Upper lobe of left lung (tissue), 6 donors: ENCODE measurements around the gene CADM1. TPM values are rescaled to one million over a fixed set of nuclear protein-coding genes. Genes with fewer than 3 reads are reported as not detected.
A peak's percentile ranks its signal among the peaks of the same experiment; 100 is the strongest.

Experiments
- ATAC-seq, 2 donors: fragments of 200-7000 bp; cut with Tn5 transposase; one replicate each; pipeline ENCODE4 v1.9.1; 2022; ENCODE audit warnings: mild to moderate bottlenecking in 2 of 2, moderate library complexity in 2 of 2; ENCODE audit not compliant: low FRiP score in 2 of 2
- DNase-seq, 2 donors: peaks; one replicate each; pipeline ENCODE4 v3.0.0-alpha.2; 2019 to 2020
- H3K27ac ChIP-seq, 4 donors: fragments of 200-600 bp; sonication (generic); one replicate each; pipeline ENCODE4 v1.5.1; 2016 to 2019
- H3K27me3 ChIP-seq, 4 donors: fragments of 200-600 bp; sonication (generic); one replicate each; pipeline ENCODE4 v1.5.1; 2017 to 2019
- H3K36me3 ChIP-seq, 4 donors: fragments of 200-600 bp; sonication (generic); one replicate each; pipeline ENCODE4 v1.5.1; 2016 to 2019
- H3K4me1 ChIP-seq, 4 donors: fragments of 200-600 bp; sonication (generic); one replicate each; pipeline ENCODE4 v1.5.1; 2018 to 2019
- H3K4me3 ChIP-seq, 4 donors: fragments of 200-600 bp; sonication (generic); one replicate each; pipeline ENCODE4 v1.5.1; 2017 to 2019; ENCODE audit warnings: mild to moderate bottlenecking in 2 of 4, moderate library complexity in 1 of 4
- H3K9me3 ChIP-seq, 4 donors: fragments of 200-600 bp; sonication (generic); one replicate each; pipeline ENCODE4 v1.5.1; 2018 to 2019
- EP300 ChIP-seq, 4 donors: sonication (generic); formaldehyde crosslinking; IDR thresholded peaks; one replicate each; pipeline ENCODE4 v1.5.1; 2017; ENCODE audit warnings: antibody characterized with exemption in 4 of 4, control low read depth in 2 of 4
- POLR2A ChIP-seq, 4 donors: fragments of 450-650 bp; IDR thresholded peaks; one replicate each; pipeline ENCODE4 v1.5.1; 2016 to 2017; ENCODE audit warnings: antibody characterized with exemption in 4 of 4, mild to moderate bottlenecking in 2 of 4
- POLR2AphosphoS5 ChIP-seq, 2 donors: sonication (generic); formaldehyde crosslinking; IDR thresholded peaks; one replicate each; pipeline ENCODE4 v1.5.1; 2017; ENCODE audit warnings: antibody characterized with exemption in 2 of 2
- WGBS, 2 donors: methylation state at CpG; one replicate each; pipeline ENCODE4 v1.1.5; 2017 to 2018; 5-methylcytosine and 5-hydroxymethylcytosine counted together
- total RNA-seq, 6 donors: library from RNA; depleted of rRNA in 4 of 6; stranded (reverse); fragments of >200 nt in 4 of 6; gene quantifications; one replicate each; pipeline versions ENCODE4 v1.1.0 to v1.2.1, GENCODE V29; 2016 to 2021
- TF ChIP-seq, protein P1 (sequence below), 6 experiments: fragments of 450-650 bp in 4 of 6; fragments of 200-600 bp in 2 of 6; sonication (generic) in 2 of 6; IDR thresholded peaks; one replicate each; pipeline ENCODE4 v1.5.1; 2016 to 2019; ENCODE audit warnings: antibody characterized with exemption in 6 of 6
- donor health status: DM: no; HTN: no; CAD: no; lungs with moderate emphysema.
- donor health status: DM: no; HTN: yes; CAD: no; lungs with severe emphysema.

The CADM1 gene
- total RNA-seq, 6 donors from 2014 or later = 69.9 to 212 (median 125) TPM

DNA sequence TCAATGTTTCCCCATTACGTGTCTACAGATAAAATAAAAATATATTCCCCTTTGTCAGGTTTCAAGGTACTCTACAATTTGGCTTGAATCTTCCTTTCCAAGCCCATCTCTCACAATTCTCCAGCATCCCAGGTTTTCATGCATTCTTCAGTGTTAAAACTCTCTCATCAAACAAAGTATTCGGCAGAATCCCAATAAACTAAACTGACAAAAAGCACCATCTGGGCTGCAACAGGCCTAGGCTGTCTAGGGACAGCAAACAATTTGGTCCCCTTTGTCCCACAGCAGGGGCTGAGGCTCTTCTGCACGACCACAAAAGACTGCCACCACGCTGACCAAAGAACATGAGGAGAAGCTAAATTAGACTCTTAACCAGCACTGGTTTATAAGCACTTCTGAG is 159.4 kb downstream of the CADM1 start:
- Histone ChIP-seq H3K36me3 (no peaks in the 10 kb centered on the region), H3K4me3 (no peak overlapping the region), H3K27ac (no peak overlapping the region), H3K9me3 (no peaks in the 10 kb centered on the region), H3K27me3 (no peaks in the 10 kb centered on the region), H3K4me1 (peaks cover 0 to 6% (median 0%) of the 10 kb centered on the region in 4 donors)
- DNase-seq (no peak), ATAC-seq (no peak)
- no peak for TF ChIP-seq POLR2A (IDR thresholded peaks at IDR 0.05)
- no peak for TF ChIP-seq EP300 (IDR thresholded peaks at IDR 0.05)
- TF ChIP-seq, protein P1, sequence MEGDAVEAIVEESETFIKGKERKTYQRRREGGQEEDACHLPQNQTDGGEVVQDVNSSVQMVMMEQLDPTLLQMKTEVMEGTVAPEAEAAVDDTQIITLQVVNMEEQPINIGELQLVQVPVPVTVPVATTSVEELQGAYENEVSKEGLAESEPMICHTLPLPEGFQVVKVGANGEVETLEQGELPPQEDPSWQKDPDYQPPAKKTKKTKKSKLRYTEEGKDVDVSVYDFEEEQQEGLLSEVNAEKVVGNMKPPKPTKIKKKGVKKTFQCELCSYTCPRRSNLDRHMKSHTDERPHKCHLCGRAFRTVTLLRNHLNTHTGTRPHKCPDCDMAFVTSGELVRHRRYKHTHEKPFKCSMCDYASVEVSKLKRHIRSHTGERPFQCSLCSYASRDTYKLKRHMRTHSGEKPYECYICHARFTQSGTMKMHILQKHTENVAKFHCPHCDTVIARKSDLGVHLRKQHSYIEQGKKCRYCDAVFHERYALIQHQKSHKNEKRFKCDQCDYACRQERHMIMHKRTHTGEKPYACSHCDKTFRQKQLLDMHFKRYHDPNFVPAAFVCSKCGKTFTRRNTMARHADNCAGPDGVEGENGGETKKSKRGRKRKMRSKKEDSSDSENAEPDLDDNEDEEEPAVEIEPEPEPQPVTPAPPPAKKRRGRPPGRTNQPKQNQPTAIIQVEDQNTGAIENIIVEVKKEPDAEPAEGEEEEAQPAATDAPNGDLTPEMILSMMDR (IDR thresholded peaks at IDR 0.05) = no peak
- no peak for TF ChIP-seq POLR2AphosphoS5 (IDR thresholded peaks at IDR 0.05)
- WGBS, 2 donors = 77 to 86% methylated on average over 4 of the region's 4 CpGs

DNA sequence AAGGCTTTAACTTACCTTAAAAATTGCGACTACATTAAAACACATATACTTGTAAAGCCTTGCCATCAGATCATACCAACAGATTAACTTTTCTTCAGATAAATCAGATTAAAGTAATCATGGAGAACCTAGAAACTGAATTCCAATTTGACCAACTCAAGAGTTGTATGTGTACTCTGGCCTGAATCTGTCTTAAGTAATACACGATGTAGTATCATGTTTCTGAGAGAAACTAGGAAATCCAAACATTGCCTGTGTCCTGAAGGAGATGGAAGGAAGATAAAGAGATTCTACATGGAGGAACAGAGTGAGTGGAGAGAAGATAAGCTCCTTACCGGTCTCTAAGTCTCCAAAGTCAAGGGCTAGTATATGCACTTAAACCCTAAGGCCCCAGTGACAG is 162.1 kb downstream of the CADM1 start:
- no peaks in the 10 kb centered on the region for H3K36me3 ChIP-seq
- 77 to 93% methylated on average over 3 of the region's 3 CpGs for WGBS, 2 donors
- DNase-seq = no peak
- H3K27ac ChIP-seq = no peak overlapping the region
- no peaks in the 10 kb centered on the region for H3K4me1 ChIP-seq
- H3K27me3 ChIP-seq = no peaks in the 10 kb centered on the region
- H3K4me3 ChIP-seq = no peak overlapping the region
- no peaks in the 10 kb centered on the region for H3K9me3 ChIP-seq
- TF ChIP-seq POLR2A (IDR thresholded peaks at IDR 0.05) (no peak), EP300 (IDR thresholded peaks at IDR 0.05) (no peak), POLR2AphosphoS5 (IDR thresholded peaks at IDR 0.05) (no peak)
- TF ChIP-seq, protein P1 (IDR thresholded peaks at IDR 0.05) = no peak
- no peak for ATAC-seq

DNA sequence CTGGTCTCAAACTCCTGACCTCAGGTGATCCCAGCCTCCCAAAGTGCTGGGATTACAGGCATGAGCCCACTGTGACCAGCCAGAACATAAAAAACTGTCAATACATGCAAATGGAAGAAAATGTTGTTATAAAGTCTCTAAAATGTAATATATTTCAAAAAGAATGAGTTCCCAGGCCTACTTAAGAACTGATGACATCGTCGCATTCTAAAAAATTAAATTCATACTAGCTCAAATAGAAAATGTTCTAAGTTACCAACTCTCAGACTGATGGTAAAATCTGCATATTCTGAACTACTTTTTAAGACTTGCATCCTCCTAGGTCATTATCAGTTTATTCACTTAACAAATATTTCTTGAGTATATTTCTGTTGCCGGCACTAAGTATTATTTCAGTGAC is 163.3 kb downstream of the CADM1 start:
- Histone ChIP-seq H3K36me3 (no peaks in the 10 kb centered on the region), H3K27ac (no peak overlapping the region), H3K27me3 (no peaks in the 10 kb centered on the region), H3K9me3 (no peaks in the 10 kb centered on the region), H3K4me3 (no peak overlapping the region), H3K4me1 (no peaks in the 10 kb centered on the region)
- DNase-seq (no peak), ATAC-seq (no peak)
- 96 to 98% methylated on average over 3 of the region's 3 CpGs for WGBS, 2 donors
- TF ChIP-seq POLR2AphosphoS5 (IDR thresholded peaks at IDR 0.05) = no peak
- TF ChIP-seq POLR2A (IDR thresholded peaks at IDR 0.05) = no peak
- TF ChIP-seq, protein P1 (IDR thresholded peaks at IDR 0.05) = no peak
- no peak for TF ChIP-seq EP300 (IDR thresholded peaks at IDR 0.05)

DNA sequence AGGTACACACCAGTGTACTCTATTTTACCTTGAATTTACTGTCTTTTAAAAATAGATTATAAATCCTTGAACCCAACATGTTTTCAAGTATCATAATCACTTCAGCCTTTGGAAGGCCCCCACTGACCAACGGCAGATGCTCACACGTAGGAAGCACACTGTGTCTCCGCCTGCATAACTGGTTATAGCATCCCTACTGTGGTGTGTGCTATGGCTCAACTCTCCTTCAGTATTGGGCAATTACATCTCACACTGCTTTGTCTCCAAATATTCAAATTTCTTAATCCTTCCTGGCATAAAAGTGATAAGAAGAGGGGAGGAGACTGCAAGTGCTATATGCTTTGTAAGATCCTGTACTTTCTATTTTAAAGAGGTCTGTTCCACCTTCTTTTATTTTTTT is 165.7 kb downstream of the CADM1 start:
- WGBS, 2 donors = 62 to 70% methylated on average over 3 of the region's 3 CpGs
- Histone ChIP-seq H3K4me1 (no peaks in the 10 kb centered on the region), H3K27me3 (no peaks in the 10 kb centered on the region), H3K36me3 (no peaks in the 10 kb centered on the region), H3K27ac (no peak overlapping the region), H3K4me3 (no peak overlapping the region), H3K9me3 (no peaks in the 10 kb centered on the region)
- peak in 1 of 2 donors; percentile 18 for TF ChIP-seq POLR2AphosphoS5 (IDR thresholded peaks at IDR 0.05)
- no peak for TF ChIP-seq POLR2A (IDR thresholded peaks at IDR 0.05)
- ATAC-seq (peak; percentile 36 to 59), DNase-seq (peak in 1 of 2 donors; percentile 24)

DNA sequence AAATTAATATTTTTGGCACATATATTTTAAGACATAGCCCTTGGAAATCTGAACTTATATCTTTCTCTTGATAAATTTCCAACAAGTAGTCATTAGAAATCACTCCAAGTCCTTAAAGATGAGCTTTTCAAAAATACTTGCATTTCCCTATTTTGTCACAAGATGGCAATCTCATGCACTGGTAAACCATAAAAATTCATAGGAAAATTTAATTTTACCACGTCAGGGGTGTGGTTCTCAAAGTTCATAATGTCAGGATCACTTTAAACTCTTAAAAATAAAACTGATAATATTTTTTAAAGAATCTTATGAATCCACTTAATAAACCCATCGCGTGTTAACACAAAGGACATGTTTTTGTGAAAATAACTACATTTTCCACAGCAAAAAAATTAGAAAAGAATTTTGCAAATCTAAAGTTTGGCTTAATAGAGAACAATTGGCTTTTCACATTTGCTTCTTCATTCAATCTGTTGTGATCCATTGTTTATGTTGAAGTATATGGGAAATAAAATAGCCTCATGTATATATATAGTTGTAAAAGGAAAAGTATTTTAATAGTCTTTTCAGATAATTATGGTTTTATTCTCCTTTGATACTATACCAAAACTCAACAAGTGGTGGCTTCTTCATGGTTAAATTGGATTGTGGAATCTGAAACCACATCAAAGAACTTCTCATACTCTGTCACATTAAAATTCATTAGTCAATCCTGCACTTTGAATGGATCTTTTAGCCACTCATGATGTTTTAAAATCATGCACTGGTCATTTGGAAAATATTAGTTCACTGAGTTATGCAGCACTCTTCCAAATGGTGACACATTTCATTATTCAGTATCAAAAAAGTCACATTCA is 169.1 kb downstream of the CADM1 start:
- WGBS, 2 donors = 42 to 51% methylated on average over 3 of the region's 3 CpGs
- Histone ChIP-seq H3K36me3 (no peaks in the 10 kb centered on the region), H3K27ac (no peak overlapping the region), H3K9me3 (no peaks in the 10 kb centered on the region), H3K27me3 (no peaks in the 10 kb centered on the region), H3K4me3 (no peak overlapping the region), H3K4me1 (no peaks in the 10 kb centered on the region)
- no peak for TF ChIP-seq POLR2A (IDR thresholded peaks at IDR 0.05)
- TF ChIP-seq, protein P1 (IDR thresholded peaks at IDR 0.05) = peak; percentile 30 to 69 (median 59)
- DNase-seq (no peak), ATAC-seq (no peak)
